Suppressor macrophage (primary cell): ENCODE measurements around the gene DDX21.

Experiments
- DNase-seq, 4 experiments: peaks; one replicate each; pipeline ENCODE4 v3.0.0-alpha.2; 2020 to 2022

The DDX21 gene

GRCh38 chr10:68988530-68989316, 32.8 kb downstream of the DDX21 start, which contains the start of gene KIFBP:
Gene KIFBP, plus strand, starts transcription at chr10:68988803. Its CDS starts 30 bp downstream, at chr10:68988833.
- DNase-seq: peak; percentile 94 to 98 (median 96)

DNA sequence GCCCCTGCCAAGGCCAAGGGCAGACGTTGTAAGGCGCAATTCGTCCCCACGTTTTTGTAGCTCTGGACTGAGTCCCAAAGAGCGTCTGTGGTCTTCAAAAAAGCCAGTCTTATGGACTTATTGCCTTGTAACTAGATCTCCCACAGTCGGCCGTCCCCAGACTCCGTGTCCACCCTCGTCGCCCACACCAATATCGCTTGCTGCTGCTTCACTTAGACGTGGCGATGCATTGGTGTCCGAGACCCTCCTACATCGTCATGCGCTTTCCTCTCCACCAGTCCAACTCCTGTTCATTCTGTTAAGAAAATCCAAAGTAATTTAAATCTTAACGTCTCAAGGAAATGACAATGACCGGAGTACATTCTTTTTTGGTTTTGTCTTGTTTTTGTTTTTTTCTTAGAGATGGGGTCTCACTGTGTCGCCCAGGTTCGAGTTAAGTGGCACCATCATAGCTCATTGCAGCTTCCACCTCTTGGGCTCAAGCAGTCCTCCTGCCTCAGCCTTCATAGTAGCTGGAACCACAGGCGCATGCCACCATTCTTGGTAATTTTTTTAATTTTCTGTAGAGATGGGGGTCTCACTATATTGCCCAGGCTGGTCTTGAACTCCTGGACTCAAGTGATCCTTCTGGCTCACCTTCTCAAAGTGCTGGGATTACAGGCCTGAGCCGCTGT, 33.5 kb downstream of the DDX21 start:
- peak in 3 of 4 experiments; percentile 19 to 23 (median 22) for DNase-seq

- no peak for DNase-seq
Measured at GRCh38 chr10:68992636-68993440, 36.9 kb downstream of the DDX21 start.

GRCh38 chr10:68997211-68997610, 41.2 kb downstream of the DDX21 start:
- DNase-seq: peak; percentile 35 to 56 (median 44)

DNA sequence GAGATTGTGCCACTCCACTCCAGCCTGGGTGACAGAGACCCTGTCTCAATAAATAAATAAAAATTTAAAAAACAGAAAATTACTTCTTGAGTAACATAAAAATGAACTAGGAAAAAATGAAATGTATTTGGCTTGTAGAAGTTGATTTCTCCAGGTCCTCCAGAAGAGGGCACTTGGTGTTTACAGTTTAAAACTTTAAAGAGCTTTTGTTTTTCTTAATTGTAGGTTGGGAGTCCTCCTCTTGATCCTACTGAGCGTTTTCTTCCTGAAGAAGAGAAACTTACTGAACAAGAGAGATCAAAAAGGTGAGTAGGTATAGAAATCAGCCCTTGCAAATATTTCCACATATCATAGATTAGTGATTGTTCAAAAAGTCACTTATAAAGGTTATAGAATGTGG, 48.9 kb downstream of the DDX21 start:
- DNase-seq: peak; percentile 22 to 83 (median 56)

DNA sequence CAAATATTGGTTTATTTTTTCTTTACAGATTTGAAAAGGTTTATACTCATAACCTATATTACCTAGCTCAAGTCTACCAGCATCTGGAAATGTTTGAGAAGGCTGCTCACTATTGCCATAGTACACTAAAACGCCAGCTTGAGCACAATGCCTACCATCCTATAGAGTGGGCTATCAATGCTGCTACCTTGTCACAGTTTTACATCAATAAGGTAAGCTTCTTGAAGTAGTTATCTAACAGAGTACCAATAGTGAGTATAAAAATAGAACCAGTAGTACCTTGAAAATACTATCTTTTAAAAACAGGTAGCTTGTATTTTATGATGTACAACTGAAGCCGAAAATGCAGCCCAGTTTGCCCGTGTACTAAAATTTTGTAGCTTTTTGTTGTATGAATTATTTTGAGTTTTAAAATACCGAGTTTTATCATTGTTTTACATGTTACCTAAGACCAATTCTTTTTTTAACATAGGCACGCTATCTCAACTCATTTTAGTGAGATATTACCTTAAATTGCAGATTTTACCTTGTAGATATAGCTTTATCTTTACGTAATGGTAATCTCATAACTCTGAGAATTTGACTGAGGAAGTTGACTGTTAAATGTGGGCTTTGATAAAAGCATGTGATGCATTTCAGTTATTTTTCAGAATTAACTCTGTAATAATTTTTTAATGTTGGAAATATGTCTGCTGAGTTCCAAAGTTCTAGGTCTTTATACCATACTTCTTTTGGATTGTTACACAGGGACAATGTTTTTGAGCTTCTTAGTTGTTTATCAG, 49.9 kb downstream of the DDX21 start:
- no peak for DNase-seq

DNA sequence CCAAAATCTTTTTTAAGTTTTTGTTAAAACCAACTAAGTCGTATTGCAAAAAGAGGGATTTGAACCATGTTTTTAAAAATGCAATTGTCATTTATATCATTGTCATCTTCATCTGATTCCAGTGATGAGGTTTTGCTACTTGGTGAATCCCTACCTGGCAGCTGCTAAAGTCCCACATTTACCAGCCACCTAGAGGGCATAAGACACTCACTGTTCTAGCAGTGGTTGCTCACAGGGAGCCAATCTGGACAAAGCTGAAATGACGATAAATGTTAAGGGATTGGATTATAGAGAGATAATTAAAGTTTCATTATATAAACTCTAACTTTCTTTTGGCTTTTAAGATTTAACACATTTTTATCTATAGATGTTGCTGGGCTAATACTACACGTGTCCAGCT, 51.3 kb downstream of the DDX21 start:
- DNase-seq: no peak

- peak in 1 of 4 experiments; percentile 12 for DNase-seq
Measured at GRCh38 chr10:69009360-69009759, 53.4 kb downstream of the DDX21 start.

DNA sequence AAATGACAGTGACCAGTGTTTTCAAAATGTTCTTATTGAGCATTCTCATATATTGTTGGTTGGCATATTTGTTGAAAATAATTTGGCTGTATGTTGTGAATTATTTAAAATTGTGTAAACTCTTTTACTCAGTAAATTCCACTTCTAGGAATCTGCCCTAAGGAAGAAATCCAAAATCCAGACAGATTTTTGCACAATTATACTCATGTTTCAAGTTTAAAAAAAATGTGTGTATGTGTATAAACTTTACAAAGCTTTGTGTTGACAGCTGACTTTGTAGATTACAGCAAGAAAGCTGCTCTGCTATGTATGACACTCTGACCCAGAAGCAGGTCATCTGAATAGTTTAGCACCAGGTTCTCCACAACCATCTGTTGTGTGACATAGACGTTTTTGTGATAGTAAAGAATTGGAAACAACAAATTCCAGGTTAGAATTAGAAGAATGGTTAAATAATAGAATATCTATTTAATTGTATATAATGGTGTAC, 54.2 kb downstream of the DDX21 start:
- no peak for DNase-seq

DNA sequence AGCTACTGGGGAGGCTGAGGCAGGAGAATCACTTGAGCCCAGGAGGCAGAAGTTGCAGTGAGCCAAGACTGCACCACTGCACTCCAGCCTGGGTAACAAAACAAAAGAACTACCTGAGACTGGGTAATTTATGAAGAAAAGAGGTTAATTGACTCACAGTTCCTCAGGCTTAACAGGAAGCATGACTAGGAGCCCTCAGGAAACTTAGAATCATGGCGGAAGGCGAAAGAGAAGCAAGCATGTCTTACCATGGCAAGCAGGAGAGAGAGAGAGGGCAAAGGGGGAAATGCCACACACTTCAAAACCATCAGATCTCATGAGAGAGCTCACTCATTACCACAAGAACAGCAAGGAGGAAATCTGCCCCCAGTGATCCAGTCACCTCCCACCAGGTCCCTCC, 56.8 kb downstream of the DDX21 start:
- peak; percentile 10 to 43 (median 27) for DNase-seq

- peak in 3 of 4 experiments; percentile 8 to 17 (median 12) for DNase-seq
Measured at GRCh38 chr10:69014171-69014570, 58.2 kb downstream of the DDX21 start.

DNA sequence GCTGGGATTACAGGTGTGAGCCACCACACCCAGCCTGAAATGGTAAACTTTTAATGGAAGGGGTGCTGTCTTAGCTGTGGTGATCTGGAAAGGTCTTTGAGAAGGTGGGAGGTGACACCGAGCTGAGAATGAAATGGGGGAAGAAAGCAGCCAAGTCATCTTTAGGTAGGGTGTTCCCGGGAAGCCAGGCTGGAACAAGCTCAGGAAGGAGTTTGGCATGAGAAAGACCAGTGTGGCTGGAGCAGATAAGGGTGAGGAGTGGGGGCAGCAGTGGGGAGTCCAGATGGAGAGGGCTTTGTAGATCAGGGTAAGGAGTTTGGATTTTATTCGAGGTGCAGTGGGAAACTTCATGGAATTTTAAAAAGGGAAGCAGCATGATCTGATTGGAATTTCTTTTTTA, 62.6 kb downstream of the DDX21 start:
- DNase-seq: no peak

DNA sequence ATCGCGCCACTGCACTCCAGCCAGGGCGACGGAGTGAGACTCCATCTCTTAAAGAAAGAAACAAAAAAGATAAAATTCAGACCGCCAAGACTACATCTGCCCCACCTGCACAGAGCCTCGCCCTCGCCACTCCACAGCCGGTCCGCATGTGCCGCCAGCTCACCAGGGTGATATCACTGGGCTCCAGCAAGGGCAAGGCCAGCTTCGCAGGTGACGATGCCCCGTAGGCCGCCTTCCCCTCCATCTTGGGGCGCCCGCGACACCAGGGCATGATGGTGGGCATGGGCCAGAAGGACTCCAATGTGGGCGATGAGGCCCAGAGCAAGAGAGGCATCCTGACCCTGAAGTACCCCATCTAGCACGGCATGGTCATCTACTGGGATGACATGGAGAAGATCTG, 66.6 kb downstream of the DDX21 start:
- no peak for DNase-seq

DNA sequence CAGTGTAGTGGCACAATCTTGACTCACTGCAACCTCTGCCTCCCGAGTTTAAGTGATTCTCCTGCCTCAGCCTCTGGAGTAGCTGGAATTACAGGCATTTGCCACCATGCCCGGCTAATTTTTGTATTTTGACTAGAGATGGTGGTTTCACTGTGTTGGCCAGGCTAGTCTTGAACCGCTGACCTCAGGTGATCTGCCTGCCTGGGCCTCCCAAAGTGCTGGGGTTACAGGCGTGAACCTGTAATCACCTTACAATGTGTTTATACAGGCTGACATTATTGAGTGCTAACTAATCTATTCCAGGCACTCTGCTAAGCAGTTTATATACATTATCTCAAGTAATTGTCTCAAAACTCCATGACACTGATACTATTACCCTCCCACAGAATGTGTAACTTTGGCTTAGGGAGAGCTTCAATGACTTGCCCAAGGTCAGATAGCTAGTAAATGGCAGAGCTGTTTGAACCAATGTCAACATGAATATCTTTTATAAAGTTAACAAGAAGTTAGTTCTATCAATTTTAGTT, 69.5 kb downstream of the DDX21 start:
- no peak for DNase-seq

- DNase-seq: no peak
Measured at GRCh38 chr10:69033256-69033655, 77.3 kb downstream of the DDX21 start.
